K562 (cell line): ENCODE measurements around the gene DNMT1. TPM values are rescaled to one million over a fixed set of nuclear protein-coding genes. Genes with fewer than 3 reads are reported as not detected.

Source experiments
- ATAC-seq: fragments of 200-7000 bp; cut with Tn5 transposase; 3 replicates; pipeline ENCODE4 v1.9.1; 2020; ENCODE audit warnings: moderate library complexity
- BruUV-seq: library from RNA; stranded (reverse); fragments of 400-500 nt; replicated peaks from 2 replicates; lab custom pipeline; 2021; lab: Mats Ljungman, UMichigan
- CTCF ChIA-PET: fragments of 300-600 bp; formaldehyde crosslinking; extraction: SDS; loops from one replicate; lab custom pipeline; 2021; ENCODE audit warnings: low intra/inter-chr PET ratio; lab: Yijun Ruan, JAX
- POLR2A ChIA-PET: fragments of 300-600, 350-650 bp; sonication (Branson Sonifier 250); formaldehyde crosslinking; extraction: SDS; loops from one replicate; lab custom pipeline; 2021; ENCODE audit warnings: antibody characterized with exemption, inconsistent platforms; lab: Yijun Ruan, JAX
- DNase-seq, 4 experiments: peaks; one replicate each; pipeline versions ENCODE4 v3.0.0 to v3.0.0-alpha.2; 2011 to 2018; ENCODE audit warnings: low spot score in 3 of 4, mixed read lengths in 3 of 4; ENCODE audit errors: extremely low read depth in 1 of 4
- FAIRE-seq: peaks from 2 replicates; lab custom pipeline; 2011; peaks lifted over from hg19 to GRCh38; lab: Jason Lieb, UNC
- H2AFZ ChIP-seq: 2 replicates; pipeline ENCODE4 v1.6.0; 2011; ENCODE audit warnings: low read depth, low read length, control low read depth, inconsistent platforms
- H3K27ac ChIP-seq: fragments of 200-600 bp; 3 replicates; pipeline ENCODE4 v1.8.0; 2011; ENCODE audit warnings: low read depth, mild to moderate bottlenecking, control low read depth, inconsistent platforms, low read length, moderate library complexity, mixed read lengths; ENCODE audit errors: extremely low read depth
- H3K27me3 ChIP-seq, 2 experiments: fragments of 300-600 bp in 1 of 2; 2 replicates in 1 of 2; 3 replicates in 1 of 2; pipeline versions ENCODE4 v1.6.0 to v1.8.0; 2011; ENCODE audit warnings: inconsistent platforms in 2 of 2, low read length in 2 of 2, mild to moderate bottlenecking in 1 of 2, mixed read lengths in 1 of 2, moderate library complexity in 1 of 2; ENCODE audit not compliant: control insufficient read depth in 2 of 2, insufficient read depth in 2 of 2
- H3K36me3 ChIP-seq: fragments of 300-600 bp; 3 replicates; pipeline ENCODE4 v1.8.0; 2011; ENCODE audit warnings: mild to moderate bottlenecking, low read length, inconsistent platforms; ENCODE audit not compliant: control insufficient read depth, insufficient read depth
- H3K4me1 ChIP-seq, 2 experiments: fragments of 200-600 bp in 1 of 2; replicated peaks in 1 of 2; 2 replicates in 1 of 2; 3 replicates in 1 of 2; pipeline versions ENCODE4 v1.5.1 to v1.8.0; 2011; ENCODE audit warnings: inconsistent platforms in 2 of 2, low read length in 2 of 2, mild to moderate bottlenecking in 1 of 2, mixed read lengths in 1 of 2, moderate library complexity in 1 of 2; ENCODE audit not compliant: control insufficient read depth in 2 of 2, insufficient read depth in 2 of 2
- H3K4me2 ChIP-seq: 2 replicates; pipeline ENCODE4 v1.6.1; 2011; ENCODE audit warnings: low read length, control low read depth, inconsistent platforms, mixed read lengths; ENCODE audit not compliant: insufficient read depth
- H3K4me3 ChIP-seq: fragments of 200-600 bp; sonication (generic), shearing (Covaris generic); 2 replicates; pipeline ENCODE4 v1.5.1; 2016; ENCODE audit warnings: control low read depth, inconsistent platforms
- H3K79me2 ChIP-seq: fragments of 200-600 bp; 3 replicates; pipeline ENCODE4 v1.8.0; 2011; ENCODE audit warnings: low read length, inconsistent platforms; ENCODE audit not compliant: control insufficient read depth, insufficient read depth
- H3K9ac ChIP-seq, 2 experiments: 2 replicates each; pipeline versions ENCODE4 v1.6.0 to v1.6.1; 2011; ENCODE audit warnings: low read depth in 2 of 2, low read length in 2 of 2, control low read depth in 1 of 2, inconsistent platforms in 1 of 2, mild to moderate bottlenecking in 1 of 2, mixed read lengths in 1 of 2; ENCODE audit not compliant: insufficient read depth in 1 of 2
- H3K9me1 ChIP-seq: one replicate; pipeline ENCODE4 v1.6.0; 2011; ENCODE audit warnings: inconsistent platforms, mild to moderate bottlenecking, low read length, moderate library complexity; ENCODE audit not compliant: control insufficient read depth, insufficient read depth
- H3K9me3 ChIP-seq: replicated peaks from 2 replicates; pipeline ENCODE4 v1.5.1; 2011; ENCODE audit warnings: low read depth, low read length, inconsistent platforms; ENCODE audit not compliant: control insufficient read depth, insufficient read depth
- H4K20me1 ChIP-seq: replicated peaks from 2 replicates; pipeline ENCODE4 v1.6.1; 2011; ENCODE audit warnings: low read length, inconsistent platforms, mixed read lengths; ENCODE audit not compliant: control insufficient read depth, insufficient read depth
- BDP1 ChIP-seq: IDR thresholded peaks from 3 replicates; pipeline ENCODE4 v1.6.1; 2011; ENCODE audit not compliant: insufficient read length, insufficient read depth
- CHD1 ChIP-seq: fragments of 200-600 bp; sonication (generic); IDR thresholded peaks from one replicate; pipeline ENCODE4 v1.6.1; 2012; ENCODE audit warnings: mild to moderate bottlenecking, moderate library complexity, low read length, inconsistent platforms
- POLR2A ChIP-seq: fragments of 450-650 bp; conservative IDR thresholded peaks from 2 replicates; pipeline ENCODE4 v1.6.1; 2016
- POLR2AphosphoS5 ChIP-seq: IDR thresholded peaks from 2 replicates; pipeline ENCODE4 v1.6.1; 2011; ENCODE audit warnings: mild to moderate bottlenecking, low read depth, low read length, moderate library complexity; ENCODE audit not compliant: control insufficient read depth, insufficient read depth
- POLR2G ChIP-seq: fragments of 200-400 bp; formaldehyde crosslinking; IDR thresholded peaks from 2 replicates; pipeline ENCODE4 v1.6.1; 2017; ENCODE audit warnings: low read depth, mild to moderate bottlenecking, antibody characterized with exemption, low read length, moderate library complexity
- RBFOX2 ChIP-seq: fragments of 200-400 bp; formaldehyde crosslinking; IDR thresholded peaks from 2 replicates; pipeline ENCODE4 v1.6.1; 2017; ENCODE audit warnings: low read depth, mild to moderate bottlenecking, low read length, moderate library complexity
- RBM22 ChIP-seq: fragments of 200-400 bp; formaldehyde crosslinking; IDR thresholded peaks from 2 replicates; pipeline ENCODE4 v1.6.1; 2018; ENCODE audit warnings: low read length, low read depth; ENCODE audit not compliant: poor library complexity, severe bottlenecking
- SUPT5H ChIP-seq: fragments of 450-650 bp; IDR thresholded peaks from 2 replicates; pipeline ENCODE4 v1.6.1; 2016
- ZNF766 ChIP-seq: fragments of 200-800 bp; sonication (Bioruptor generic); conservative IDR thresholded peaks from 2 replicates; pipeline ENCODE4 v1.6.1; 2016; ENCODE audit warnings: missing genetic modification characterization, missing compliant biosample characterization
- WGBS: fragments of 100-300 bp; shearing (Covaris generic); methylation state at CpG from one replicate; pipeline ENCODE4 v1.1.6; 2016; ENCODE audit warnings: low coverage, mixed read lengths; ENCODE audit not compliant: insufficient coverage; ENCODE audit errors: missing lambda C conversion rate; 5-methylcytosine and 5-hydroxymethylcytosine counted together
- in situ Hi-C: fragments of 300-500 bp; cut with MboI; formaldehyde crosslinking; loops from 4 replicates; pipeline ENCODE4 v1.15.0; 2018; ENCODE audit warnings: inconsistent platforms, mixed read lengths
- intact Hi-C: fragments of 100-400 bp; cut with micrococcal nuclease; formaldehyde crosslinking; loops from 2 replicates; pipeline ENCODE4 v1.14.2; 2022
- polyA plus RNA-seq, 8 experiments: library from polyadenylated mRNA; depleted of rRNA in 4 of 8; stranded (reverse) in 5 of 8; unstranded in 3 of 8; fragments of >200 nt; fragmentation: Nextera tagmentation in 2 of 8; fragmentation: Illumina TruSeq in 1 of 8; extraction: Ambion mirVana in 2 of 8; extraction: Trizol in 1 of 8; gene quantifications; 2 replicates each; pipeline versions ENCODE4 v1.2.1 to v1.2.3, GENCODE V29; 2011 to 2014; ENCODE audit warnings: inconsistent platforms in 1 of 8, missing spikeins in 1 of 8
- total RNA-seq, 7 experiments: library from RNA; depleted of rRNA in 6 of 7; stranded (reverse); fragments of >200 nt in 6 of 7; fragmentation: Illumina TruSeq in 2 of 7; extraction: Trizol in 2 of 7; gene quantifications; 2 replicates each; pipeline versions ENCODE4 v1.2.1 to v1.2.3, GENCODE V29; 2011 to 2021; ENCODE audit warnings: low replicate concordance in 1 of 7

DNMT1 gene
- total and polyA plus RNA-seq, 9 of the 15 experiments (the other 6 are each of a cell fraction or from before 2014, with no cell fraction given) = 80.1 to 271 (median 121) TPM

DNA sequence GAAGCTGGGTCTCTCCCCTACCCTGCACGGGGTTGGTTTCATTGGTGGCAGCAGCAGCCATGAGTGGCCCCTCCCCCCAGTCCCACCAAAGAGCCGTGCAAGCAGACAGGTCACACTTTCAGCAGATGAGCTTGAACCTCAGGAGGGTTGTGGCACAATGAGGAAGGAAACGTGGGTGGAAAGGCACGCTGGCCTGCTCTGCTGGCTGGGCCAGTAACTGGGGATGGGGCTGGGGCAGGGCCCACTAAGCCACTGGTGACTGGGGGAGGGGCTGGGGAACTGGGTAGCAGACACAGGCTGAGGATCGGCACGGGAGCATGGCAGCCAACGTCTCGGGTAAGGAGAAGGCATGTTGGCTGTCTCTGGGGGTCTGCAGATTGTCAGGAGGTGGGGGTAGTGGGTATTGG is 83.3 kb downstream of the DNMT1 start, which contains the start of gene P2RY11:
Gene P2RY11 (plus strand): TSS at position 289 of the 407 bp plus-strand sequence. CDS start 29 bp downstream, at position 318.
- H3K9me1 ChIP-seq = no peaks in the 10 kb centered on the region
- H2AFZ ChIP-seq = no peak within 1 kb of the TSS
- H3K9ac ChIP-seq = peak within 1 kb of the TSS in 1 of 2 experiments; percentile 70; a peak in 2 of 4 replicates
- H3K27ac ChIP-seq = no peak within 1 kb of the TSS
- H4K20me1 ChIP-seq = no peaks in the 10 kb centered on the region; the same call in 1 of the 2 replicates
- 64% methylated on average over 7 of the region's 8 CpGs for WGBS
- H3K9me3 ChIP-seq = no peaks in the 10 kb centered on the region
- no peak for ATAC-seq
- H3K36me3 ChIP-seq = peaks cover 69% of the 10 kb centered on the region
- in situ Hi-C loops (no loop called here), intact Hi-C loops (loop anchor here (5.0 kb wide), 1 partner anchor 179 kb away; no protein-coding TSS in a partner anchor)
- H3K4me2 ChIP-seq = no peak within 1 kb of the TSS
- H3K4me3 ChIP-seq = no peak within 1 kb of the TSS
- no peaks in the 10 kb centered on the region for H3K27me3 ChIP-seq
- POLR2A ChIA-PET = interaction anchor here (0.7 to 1.4 kb wide), 3 partner anchors 15 to 244 kb away, joined by 3 to 5 read pairs (median 3); no protein-coding TSS in a partner anchor
- CTCF ChIA-PET = no interaction called here
- TF ChIP-seq POLR2G (peak; percentile 56), RBM22 (peak; percentile 33), CHD1 (no peak), POLR2AphosphoS5 (peak; percentile 41; the same call in 1 of the 2 replicates), BDP1 (no peak), ZNF766 (CRISPR knock-in tag) (no peak), RBFOX2 (peak; percentile 11), POLR2A (peak; percentile 20), SUPT5H (peak; percentile 42)
- FAIRE-seq = no peak
- peak in 2 of 4 experiments; percentile 11 to 20 for DNase-seq
- peaks cover 30% of the 10 kb centered on the region for H3K79me2 ChIP-seq
- H3K4me1 ChIP-seq = peaks cover 3 to 81% of the 10 kb centered on the region in 2 experiments; a peak in 4 of 5 replicates
- BruUV-seq = no TSS peak
